ENCODE results near the gene SLC2A9.

Gene SLC2A9

GRCh38 chr4:10045481-10045880 lies 24.2 kb upstream of the SLC2A9 start:
- no peak for DNase-seq (ENCODE audit: low spot score)

GRCh38 chr4:10041036-10041435 lies 19.7 kb upstream of the SLC2A9 start:
- DNase-seq (ENCODE audit: low spot score): no peak

- DNase-seq (ENCODE audit: low spot score): no peak
These were observed 19.0 kb upstream of the SLC2A9 start for GRCh38 chr4:10040049-10040892.

GRCh38 chr4:10036807-10037342 lies 15.6 kb upstream of the SLC2A9 start:
- no peak for DNase-seq (ENCODE audit: low spot score)

GRCh38 chr4:10035130-10035529 lies 13.8 kb upstream of the SLC2A9 start:
- DNase-seq (ENCODE audit: low spot score): no peak

- DNase-seq (ENCODE audit: low spot score): no peak
These were observed 13.4 kb upstream of the SLC2A9 start for GRCh38 chr4:10034612-10035104.

GRCh38 chr4:10034136-10034535 lies 12.8 kb upstream of the SLC2A9 start:
- DNase-seq (ENCODE audit: low spot score): no peak

- no peak for DNase-seq (ENCODE audit: low spot score)
These were observed 12.0 kb upstream of the SLC2A9 start for GRCh38 chr4:10033191-10033881.

GRCh38 chr4:10032625-10033024 lies 11.3 kb upstream of the SLC2A9 start:
- DNase-seq (ENCODE audit: low spot score): no peak

- peak; percentile 51 for DNase-seq (ENCODE audit: low spot score)
These were observed 10.6 kb upstream of the SLC2A9 start for GRCh38 chr4:10031668-10032590.

GRCh38 chr4:10030972-10031667 lies 9.8 kb upstream of the SLC2A9 start:
- no peak for DNase-seq (ENCODE audit: low spot score)

GRCh38 chr4:10029403-10029802 lies 8.1 kb upstream of the SLC2A9 start:
- DNase-seq (ENCODE audit: low spot score): no peak

GRCh38 chr4:10028910-10029309 lies 7.6 kb upstream of the SLC2A9 start:
- DNase-seq (ENCODE audit: low spot score): peak; percentile 24

- no peak for DNase-seq (ENCODE audit: low spot score)
These were observed 5.2 kb upstream of the SLC2A9 start for GRCh38 chr4:10026485-10026884.

GRCh38 chr4:10025230-10025806 lies 4.0 kb upstream of the SLC2A9 start:
- no peak for DNase-seq (ENCODE audit: low spot score)

- DNase-seq (ENCODE audit: low spot score): no peak
These were observed 3.0 kb upstream of the SLC2A9 start for GRCh38 chr4:10024303-10024702.

GRCh38 chr4:10023806-10024205 lies 2.5 kb upstream of the SLC2A9 start:
- DNase-seq (ENCODE audit: low spot score): no peak

- no peak for DNase-seq (ENCODE audit: low spot score)
These were observed 1.7 kb upstream of the SLC2A9 start for GRCh38 chr4:10023050-10023419.

GRCh38 chr4:10022346-10023049 lies 1.2 kb upstream of the SLC2A9 start:
- DNase-seq (ENCODE audit: low spot score): no peak

GRCh38 chr4:10021653-10022023 lies 341 bp upstream of the SLC2A9 start:
- no peak for DNase-seq (ENCODE audit: low spot score)
